HEK293 (cell line): ENCODE results near the gene SLC25A13.

Experiments used
- CTCF ChIP-seq: fragments of 450-650 bp; formaldehyde crosslinking; IDR thresholded peaks from 2 replicates; pipeline ENCODE4 v1.5.1; 2016; ENCODE audit warnings: missing biosample characterization, missing genetic modification characterization
- PRDM4 ChIP-seq: fragments of 450-650 bp; formaldehyde crosslinking; IDR thresholded peaks from 2 replicates; pipeline ENCODE4 v1.5.1; 2017; ENCODE audit warnings: missing biosample characterization, missing genetic modification characterization
- REST ChIP-seq: fragments of 450-650 bp; formaldehyde crosslinking; IDR thresholded peaks from 2 replicates; pipeline ENCODE4 v1.5.1; 2016; ENCODE audit warnings: missing biosample characterization, missing genetic modification characterization
- YY1 ChIP-seq: fragments of 450-650 bp; formaldehyde crosslinking; IDR thresholded peaks from 2 replicates; pipeline ENCODE4 v1.5.1; 2018; ENCODE audit warnings: missing biosample characterization, missing genetic modification characterization
- ZNF2 ChIP-seq: fragments of 450-650 bp; formaldehyde crosslinking; IDR thresholded peaks from 2 replicates; pipeline ENCODE4 v1.5.1; 2016; ENCODE audit warnings: missing biosample characterization, missing genetic modification characterization
- ZNF24 ChIP-seq: fragments of 450-650 bp; formaldehyde crosslinking; IDR thresholded peaks from 2 replicates; pipeline ENCODE4 v1.5.1; 2016; ENCODE audit warnings: missing biosample characterization, missing genetic modification characterization
- ZNF416 ChIP-seq: fragments of 450-650 bp; formaldehyde crosslinking; IDR thresholded peaks from 2 replicates; pipeline ENCODE4 v1.5.1; 2016; ENCODE audit warnings: missing biosample characterization, missing genetic modification characterization

- TF ChIP-seq YY1 (tag by site-specific recombination) (no peak), CTCF (tag by site-specific recombination) (no peak), PRDM4 (tag by site-specific recombination) (no peak), ZNF416 (tag by site-specific recombination) (no peak), ZNF24 (tag by site-specific recombination) (no peak), ZNF2 (no peak), REST (tag by site-specific recombination) (no peak)
Measured at GRCh38 chr7:96327429-96327828, 5.5 kb upstream of the SLC25A13 start.
